GM13976 (cell line): Measurements from ENCODE around the gene NRARP.

Experiments used
- DNase-seq: peaks from one replicate; pipeline ENCODE4 v3.0.0; 2012; ENCODE audit warnings: low spot score
- CTCF ChIP-seq: IDR thresholded peaks from 2 replicates; pipeline ENCODE4 v1.5.1; 2012; ENCODE audit warnings: borderline replicate concordance, mild to moderate bottlenecking; ENCODE audit not compliant: insufficient read depth; ENCODE audit errors: extremely low read depth, missing control alignments, control extremely low read depth
- in situ Hi-C: fragments of 300-500 bp; cut with MboI; formaldehyde crosslinking; loops from one replicate; pipeline ENCODE4 v1.12.0; 2022; ENCODE audit warnings: low sequenced_read_pairs, mixed read lengths, inconsistent platforms; ENCODE audit not compliant: unreplicated experiment

The NRARP gene

DNA sequence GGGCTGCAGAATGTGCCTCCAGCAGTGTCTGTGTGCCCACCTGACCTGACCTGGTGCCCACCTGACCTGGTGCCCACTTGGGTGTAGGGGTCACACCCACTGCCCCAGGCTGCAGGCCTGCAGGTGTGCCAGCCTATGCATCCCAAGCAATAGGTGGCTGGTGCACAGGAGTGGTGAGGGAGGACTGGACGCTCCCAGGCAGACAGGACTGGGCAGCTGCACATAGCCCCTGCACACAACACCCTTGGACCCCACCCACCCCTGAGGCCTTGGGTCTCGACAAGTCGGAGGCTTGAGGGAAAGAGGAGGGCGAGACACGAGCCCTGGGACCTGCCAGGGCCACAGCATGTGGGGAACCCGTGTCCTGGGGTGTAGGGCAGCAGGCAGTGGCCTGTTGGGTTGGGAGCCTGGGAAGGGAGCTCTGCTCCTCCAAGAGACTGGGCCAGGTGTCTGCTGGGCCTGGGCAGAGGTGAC is 10.8 kb upstream of the NRARP start:
- peak; percentile 31 for DNase-seq
- in situ Hi-C loops: no loop called here
- no peak for TF ChIP-seq CTCF

GRCh38 chr9:137311986-137312851 is 10.1 kb upstream of the NRARP start:
- no peak for TF ChIP-seq CTCF
- DNase-seq: peak; percentile 35
- in situ Hi-C loops: no loop called here

DNA sequence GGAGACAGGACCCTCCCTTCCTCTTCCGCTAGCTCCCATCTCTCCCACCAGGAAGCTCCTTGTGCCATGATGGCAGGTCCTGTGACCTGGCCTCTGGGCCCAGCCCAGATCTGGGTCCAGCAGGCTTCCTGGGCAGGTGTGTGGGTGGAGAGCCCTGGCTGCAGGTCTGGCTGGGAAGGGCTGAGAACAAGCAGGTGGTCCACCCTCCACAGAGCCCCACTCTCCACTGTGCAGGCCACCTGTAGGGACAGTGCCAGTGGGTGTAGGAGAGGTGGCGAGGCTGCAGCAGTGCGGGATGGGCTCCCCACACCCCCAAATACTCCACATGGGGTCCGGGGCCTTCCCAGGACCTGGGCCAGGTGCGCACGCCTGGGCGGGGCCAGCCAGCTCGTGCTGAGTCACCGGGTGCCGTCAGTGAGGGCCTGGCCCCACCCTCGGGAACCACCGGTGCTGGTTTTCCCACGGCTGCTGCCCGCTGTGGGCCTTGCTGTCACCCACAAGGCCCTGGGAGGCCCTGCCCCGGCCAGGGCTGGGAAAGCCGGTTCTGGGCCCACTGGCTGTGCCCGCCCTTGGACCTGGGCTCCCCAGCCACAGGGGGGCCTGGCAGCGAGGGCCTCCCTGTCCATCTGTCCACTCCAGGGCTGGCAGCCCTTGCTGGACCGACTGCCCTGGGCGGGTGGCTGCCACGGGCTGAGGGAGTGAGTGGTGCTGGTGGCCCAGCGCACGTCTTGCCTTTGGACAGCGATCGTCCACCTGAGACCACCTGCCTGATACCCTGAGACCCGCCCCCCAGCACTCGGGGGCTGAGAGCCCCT is 9.3 kb upstream of the NRARP start:
- in situ Hi-C loops: no loop called here
- no peak for TF ChIP-seq CTCF
- no peak for DNase-seq

DNA sequence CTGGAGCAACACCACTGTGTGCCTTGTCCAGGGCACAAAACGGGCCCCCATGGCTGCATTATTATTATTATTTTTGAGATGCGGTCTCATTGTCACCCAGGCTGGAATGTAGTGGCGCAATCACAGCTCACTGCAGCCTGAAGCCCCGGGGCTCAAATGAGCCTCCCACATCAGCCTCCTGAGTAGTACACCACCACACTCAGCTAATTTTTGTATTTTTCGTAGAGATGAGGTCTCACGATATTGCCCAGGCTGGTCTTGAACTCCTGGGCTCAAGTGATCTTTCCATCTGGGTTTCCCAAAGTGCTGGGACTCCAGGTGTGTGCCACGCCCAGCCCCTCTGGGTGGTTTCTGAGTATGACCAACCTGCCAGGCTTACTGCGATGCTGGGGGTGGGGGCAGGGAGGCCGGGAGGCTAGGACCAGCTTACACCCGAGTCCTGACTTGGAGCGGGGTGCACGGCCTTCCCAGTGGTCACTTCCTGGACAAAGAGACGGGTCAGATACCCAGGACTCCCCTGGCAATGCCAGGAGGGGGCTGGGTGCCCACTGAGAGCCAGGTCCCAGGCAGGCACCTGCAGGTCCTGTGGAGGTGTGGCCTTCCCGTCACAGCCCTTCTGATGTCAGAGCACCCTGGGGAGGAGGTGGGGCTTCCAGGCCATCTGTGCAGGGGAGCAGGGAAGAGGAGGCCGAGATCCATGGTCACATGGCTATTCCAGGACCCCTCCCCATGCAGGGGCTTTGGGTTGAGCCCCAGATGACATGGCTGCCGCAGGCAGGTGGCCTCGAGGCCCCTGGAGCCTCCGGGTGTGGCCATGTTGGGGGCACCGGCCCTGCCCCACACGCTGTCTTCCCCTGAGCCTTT is 8.3 kb upstream of the NRARP start:
- in situ Hi-C loops: no loop called here
- no peak for DNase-seq
- TF ChIP-seq CTCF: no peak

GRCh38 chr9:137309368-137310188 is 7.5 kb upstream of the NRARP start:
- no peak for DNase-seq
- in situ Hi-C loops: no loop called here
- no peak for TF ChIP-seq CTCF
